NOMO-1 treated with DMSO at 0.1 percent for 48 hours (cell line): ENCODE measurements around the gene HSD3B7.
"Not testable (repeated sequence)": the region's sequence is repeated elsewhere in the genome, so short reads cannot be mapped to it uniquely, and the experiment has no call there.

Experiments used
- DNase-seq: peaks from one replicate; lab custom pipeline; 2025; ENCODE audit not compliant: unreplicated experiment; lab: John Stamatoyannopoulos, UW

The HSD3B7 gene

GRCh38 chr16:30998852-30999761 is 14.1 kb downstream of the HSD3B7 start:
- DNase-seq = no peak

DNA sequence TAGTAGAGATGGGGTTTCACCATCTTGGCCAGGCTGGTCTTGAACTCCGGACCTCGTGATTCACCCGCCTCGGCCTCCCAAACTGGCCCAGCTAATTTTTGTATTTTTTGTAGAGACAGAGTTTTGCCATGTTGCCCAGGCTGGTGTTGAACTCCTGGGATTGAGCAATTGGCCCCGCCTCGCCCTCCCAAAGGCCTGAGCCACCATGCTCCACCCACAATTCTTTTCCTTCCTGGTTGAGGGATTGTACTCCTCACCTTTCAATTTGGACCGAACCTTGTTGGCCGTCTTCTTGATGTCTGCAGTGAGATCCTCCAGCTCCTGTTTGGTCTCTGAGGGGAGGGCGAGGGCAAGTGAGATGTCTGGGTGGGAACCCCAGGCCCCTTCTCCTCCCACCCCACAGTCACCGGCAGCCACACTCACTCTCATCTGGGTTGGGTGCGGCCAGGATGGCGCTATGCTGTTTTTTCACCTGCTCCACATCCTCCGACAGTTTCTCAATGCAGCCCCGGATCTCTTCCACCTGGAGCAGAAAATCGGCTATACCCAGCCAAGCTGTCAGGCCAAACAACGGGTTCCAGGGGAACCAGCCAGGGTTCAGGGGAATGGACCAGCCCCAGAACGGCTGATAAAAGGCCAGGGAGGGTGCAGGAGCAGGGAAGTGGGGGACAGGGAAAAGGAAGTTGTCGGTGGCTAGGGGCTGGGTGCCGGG is 15.8 kb downstream of the HSD3B7 start:
- no peak for DNase-seq

DNA sequence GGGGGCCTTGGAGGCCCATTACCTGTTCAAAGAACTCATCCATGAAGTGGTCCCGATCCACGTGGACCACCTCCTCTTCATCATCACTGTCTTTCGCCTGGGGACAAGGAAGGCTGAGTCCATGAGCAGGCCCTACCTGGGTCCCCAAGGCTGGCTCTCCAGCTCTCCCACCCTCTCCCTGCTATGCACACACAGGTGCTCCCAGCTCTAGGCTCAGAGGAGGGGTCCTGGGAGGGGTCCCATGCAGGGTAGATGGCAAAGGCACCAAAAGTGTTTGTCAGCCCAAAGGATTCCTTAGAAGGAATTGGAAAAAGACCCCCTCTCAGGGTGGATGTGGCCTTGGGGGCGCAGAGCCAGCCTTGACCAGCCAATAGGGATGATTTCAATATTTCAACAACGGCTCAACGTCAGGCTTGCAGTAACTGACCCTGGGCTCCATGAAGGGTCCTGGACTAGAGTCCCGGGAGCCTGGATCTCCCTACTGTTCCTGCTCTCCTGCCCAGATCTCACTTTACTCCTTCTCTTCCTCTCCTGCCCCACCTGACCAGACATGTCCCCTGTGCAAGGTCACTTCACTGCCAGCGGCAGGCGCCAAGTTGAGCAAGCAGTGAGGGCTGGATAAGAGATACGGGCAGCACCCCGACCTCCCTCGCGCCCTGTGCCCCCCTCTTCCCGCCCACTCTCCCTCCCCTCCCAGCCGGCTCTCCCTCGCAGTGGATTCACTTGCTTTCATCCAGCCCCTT is 16.7 kb downstream of the HSD3B7 start:
- DNase-seq = no peak

- no peak for DNase-seq
These were observed 17.3 kb downstream of the HSD3B7 start for GRCh38 chr16:31002250-31002700.

- DNase-seq = no peak
These were observed 17.9 kb downstream of the HSD3B7 start for GRCh38 chr16:31002862-31003341.

GRCh38 chr16:31003744-31004143 is 18.7 kb downstream of the HSD3B7 start:
- no peak for DNase-seq

GRCh38 chr16:31004658-31005057 is 19.7 kb downstream of the HSD3B7 start:
- DNase-seq = no peak

- DNase-seq = no peak
These were observed 20.5 kb downstream of the HSD3B7 start for GRCh38 chr16:31005350-31006085.

- no peak for DNase-seq
These were observed 21.0 kb downstream of the HSD3B7 start for GRCh38 chr16:31006086-31006385.

DNA sequence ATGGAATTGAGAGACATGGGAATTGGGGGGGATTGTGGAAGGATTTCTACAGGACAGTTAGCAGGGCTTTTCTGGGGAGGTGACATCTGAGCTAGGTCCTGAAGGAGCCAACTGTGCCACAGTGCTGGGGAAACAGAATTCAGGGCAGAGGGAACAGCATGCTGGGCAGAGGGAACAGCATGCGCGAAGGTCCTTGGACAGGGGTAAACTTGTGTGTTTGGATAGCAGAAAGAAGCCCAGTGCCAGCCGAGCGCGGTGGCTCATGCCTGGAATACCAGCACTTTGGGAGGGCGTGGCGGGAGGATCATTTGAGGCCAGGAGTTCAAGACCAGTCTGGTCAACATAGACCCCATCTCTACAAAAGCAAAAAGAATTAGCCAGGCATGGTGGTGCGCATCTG is 21.6 kb downstream of the HSD3B7 start:
- no peak for DNase-seq

DNA sequence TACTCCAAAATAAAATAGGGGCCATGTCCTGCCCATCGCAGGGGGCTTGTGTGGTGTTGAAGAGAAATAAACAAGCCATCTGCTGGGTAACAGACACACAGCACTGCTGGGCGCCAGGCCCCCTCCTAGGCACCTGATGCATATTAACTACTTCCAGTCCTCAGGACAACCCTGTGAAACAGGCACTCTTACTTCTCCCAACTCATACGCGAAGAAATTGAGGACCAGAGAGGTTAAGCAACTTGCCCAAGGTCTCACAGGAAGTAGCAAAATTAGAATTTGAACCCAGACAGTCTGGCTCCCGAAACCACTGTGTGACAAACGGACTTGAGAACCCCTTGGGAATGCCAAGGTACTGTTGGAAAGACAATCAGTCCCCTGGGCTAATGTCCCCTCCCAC is 22.7 kb downstream of the HSD3B7 start:
- no peak for DNase-seq

DNA sequence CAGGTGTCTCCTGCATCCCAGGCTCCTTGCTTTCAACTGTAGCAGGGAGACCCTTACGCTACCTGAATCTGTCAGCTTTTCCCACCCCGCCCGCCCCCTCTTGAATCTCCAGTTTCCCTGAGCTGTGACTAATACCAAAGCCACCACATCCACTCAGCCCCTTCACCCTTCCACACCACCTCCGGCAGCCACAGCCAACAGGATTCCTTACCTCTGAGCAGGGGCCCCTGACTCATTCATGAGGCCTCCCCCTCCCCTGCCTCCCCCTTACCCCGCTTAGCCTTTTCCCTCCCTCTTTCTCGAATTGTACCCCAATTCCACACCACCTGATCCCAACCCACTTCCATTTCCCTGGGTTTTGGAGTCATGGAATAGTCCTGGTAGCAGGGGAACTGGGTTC is 23.1 kb downstream of the HSD3B7 start:
- DNase-seq = no peak

DNA sequence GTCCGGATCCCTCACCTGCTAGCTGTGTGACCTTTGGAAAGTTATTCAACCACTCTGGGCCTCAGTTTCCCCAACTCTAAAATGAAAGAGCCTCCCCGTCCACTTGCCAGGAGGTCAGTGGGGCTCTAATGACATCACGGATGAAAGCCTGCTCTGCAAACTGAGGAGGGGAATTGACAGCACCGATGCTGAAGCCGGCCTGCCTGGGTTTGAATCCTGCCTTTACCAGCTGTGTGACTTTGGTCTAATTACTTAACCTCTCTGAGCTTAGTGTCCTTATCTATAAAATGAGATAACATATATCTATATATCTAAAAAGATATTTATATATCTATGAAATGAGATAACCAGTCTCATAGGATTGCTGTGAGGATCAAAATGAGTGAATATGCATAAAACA is 23.5 kb downstream of the HSD3B7 start:
- no peak for DNase-seq

- no peak for DNase-seq
These were observed 24.1 kb downstream of the HSD3B7 start for GRCh38 chr16:31009120-31009519.

DNA sequence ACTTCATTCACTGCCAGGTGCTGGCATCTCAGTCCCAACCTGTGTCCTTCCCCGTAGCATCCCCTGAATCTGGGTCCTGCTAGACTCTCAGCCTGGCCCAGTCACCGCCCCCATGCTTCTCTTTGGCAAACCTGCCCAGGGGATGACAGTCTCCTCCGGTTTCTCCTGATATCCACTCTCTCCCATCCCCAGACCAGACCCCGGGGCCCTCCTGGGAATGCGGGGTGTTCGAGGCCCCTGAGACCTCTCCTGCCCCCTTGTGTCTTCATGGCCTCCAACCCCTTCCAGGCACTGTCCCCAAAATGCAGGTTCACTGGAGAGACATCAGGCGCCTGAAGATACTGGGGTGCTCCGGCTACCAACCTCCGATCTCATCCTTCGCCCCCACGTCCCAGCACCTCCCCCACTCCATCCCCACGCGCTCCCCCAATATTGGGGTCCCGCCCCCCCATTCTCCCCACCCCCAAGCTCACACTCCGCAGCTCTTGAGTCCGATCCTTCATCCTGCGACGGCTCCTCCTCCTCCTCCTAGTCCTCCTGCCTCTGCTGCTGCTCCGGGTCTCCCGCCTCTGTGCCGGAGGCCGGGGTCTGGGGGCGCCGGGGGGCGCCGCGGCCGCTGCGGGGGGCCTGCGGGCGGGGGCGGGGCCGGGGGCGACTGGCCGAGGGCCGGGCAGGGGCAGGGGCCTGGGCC is 25.0 kb downstream of the HSD3B7 start:
- DNase-seq = no peak

DNA sequence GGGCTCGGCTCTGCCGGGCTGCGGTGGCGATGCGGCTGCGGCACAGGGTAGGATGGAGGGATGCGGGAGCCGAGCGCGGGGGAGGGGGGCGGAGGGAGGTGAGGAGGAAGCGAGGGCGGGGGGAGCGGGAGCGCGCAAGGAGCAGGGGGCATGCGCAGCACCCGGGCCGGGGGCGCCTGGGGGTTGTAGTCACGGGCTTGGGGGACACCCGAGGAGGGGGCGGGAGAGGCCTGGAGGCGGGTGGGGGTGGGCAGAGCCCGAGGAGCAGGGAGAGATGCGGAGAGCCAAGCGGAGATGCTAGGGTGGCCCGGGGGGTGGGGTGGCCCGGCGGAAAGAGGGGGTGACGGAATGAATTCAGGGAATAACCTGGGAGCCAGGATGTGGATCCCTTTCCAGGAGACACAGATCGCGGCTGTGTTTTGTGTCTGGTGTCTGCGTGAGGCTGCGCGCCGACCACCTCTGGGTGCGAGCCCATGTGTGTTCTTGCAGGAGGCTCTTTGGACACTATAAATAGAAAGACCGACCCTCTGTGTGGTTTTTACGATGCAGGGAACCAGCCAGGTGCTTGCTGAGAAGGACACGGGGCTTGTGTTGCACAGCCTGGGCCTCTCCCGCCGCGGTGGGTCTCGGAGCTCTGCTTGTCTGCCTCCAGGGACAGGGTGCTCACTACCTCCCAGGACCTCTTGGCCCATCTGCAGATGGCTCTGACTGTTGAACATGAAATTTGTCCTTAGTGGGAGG is 25.7 kb downstream of the HSD3B7 start, which contains the start of gene STX1B:
Gene STX1B, minus strand, starts transcription at position 54 of the 741 bp plus-strand sequence. CDS start 242 bp downstream, outside the sequence.
- DNase-seq = no peak

DNA sequence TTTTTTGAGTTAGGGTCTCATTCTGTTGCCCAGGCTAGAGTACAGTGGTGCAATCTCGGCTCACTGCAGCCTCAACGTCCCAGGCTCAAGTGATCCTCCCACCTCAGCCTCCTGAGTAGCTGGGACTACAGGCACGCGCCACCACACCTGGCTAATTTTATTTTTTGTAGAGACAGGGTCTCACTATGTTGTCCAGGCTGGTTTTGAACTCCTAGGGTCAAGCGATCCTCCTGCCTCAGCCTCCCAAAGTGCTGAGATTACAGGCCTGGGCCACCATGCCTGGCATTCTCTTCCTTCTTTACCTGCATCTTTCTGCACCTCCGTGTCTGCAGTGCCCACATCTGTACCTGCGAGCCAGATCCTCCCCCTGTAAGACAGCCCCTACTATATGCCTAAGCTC is 26.8 kb downstream of the HSD3B7 start:
- DNase-seq = not testable (repeated sequence)

GRCh38 chr16:31013292-31013691 is 28.3 kb downstream of the HSD3B7 start:
- not testable (repeated sequence) for DNase-seq

GRCh38 chr16:31016018-31016417 is 31.0 kb downstream of the HSD3B7 start:
- DNase-seq = no peak
